GM18526 (cell line): ENCODE results near the gene TRIML1.

ENCODE experiments used
- POLR2A ChIP-seq: IDR thresholded peaks from 3 replicates; pipeline ENCODE4 v1.6.1; 2011; ENCODE audit not compliant: insufficient read length; ENCODE audit errors: extremely low read depth

Gene TRIML1, protein sequence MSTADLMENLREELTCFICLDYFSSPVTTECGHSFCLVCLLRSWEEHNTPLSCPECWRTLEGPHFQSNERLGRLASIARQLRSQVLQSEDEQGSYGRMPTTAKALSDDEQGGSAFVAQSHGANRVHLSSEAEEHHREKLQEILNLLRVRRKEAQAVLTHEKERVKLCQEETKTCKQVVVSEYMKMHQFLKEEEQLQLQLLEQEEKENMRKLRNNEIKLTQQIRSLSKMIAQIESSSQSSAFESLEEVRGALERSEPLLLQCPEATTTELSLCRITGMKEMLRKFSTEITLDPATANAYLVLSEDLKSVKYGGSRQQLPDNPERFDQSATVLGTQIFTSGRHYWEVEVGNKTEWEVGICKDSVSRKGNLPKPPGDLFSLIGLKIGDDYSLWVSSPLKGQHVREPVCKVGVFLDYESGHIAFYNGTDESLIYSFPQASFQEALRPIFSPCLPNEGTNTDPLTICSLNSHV

DNA sequence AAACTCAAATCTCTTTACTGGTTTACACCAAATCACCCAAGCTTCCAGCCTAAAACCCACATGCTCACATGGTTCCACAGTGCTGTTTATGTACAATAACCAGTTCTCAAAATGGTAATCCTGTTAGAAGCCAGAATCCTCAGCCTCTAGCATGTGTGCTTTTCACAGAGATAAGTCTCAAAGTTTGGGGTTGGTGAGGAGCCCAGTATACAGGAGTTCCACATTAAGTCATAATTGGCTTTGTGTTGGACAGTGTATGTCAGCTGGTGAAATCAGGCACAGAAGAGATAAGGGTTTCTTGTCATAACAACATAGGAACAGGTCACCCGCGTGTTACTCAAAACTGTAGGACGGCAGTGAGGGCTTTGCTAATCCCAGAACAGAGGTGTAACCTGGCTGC lies at the start of gene TRIML1:
TRIML1 (plus strand) TSS at position 301 of the 400 bp plus-strand sequence. CDS start 118 bp downstream, outside the sequence.
- TF ChIP-seq POLR2A, result no peak

- TF ChIP-seq POLR2A, result no peak
Observed at GRCh38 chr4:188092824-188093223, 46.4 kb upstream of the TRIML1 start.

GRCh38 chr4:188106454-188106853 lies 32.8 kb upstream of the TRIML1 start:
- TF ChIP-seq POLR2A, result no peak

DNA sequence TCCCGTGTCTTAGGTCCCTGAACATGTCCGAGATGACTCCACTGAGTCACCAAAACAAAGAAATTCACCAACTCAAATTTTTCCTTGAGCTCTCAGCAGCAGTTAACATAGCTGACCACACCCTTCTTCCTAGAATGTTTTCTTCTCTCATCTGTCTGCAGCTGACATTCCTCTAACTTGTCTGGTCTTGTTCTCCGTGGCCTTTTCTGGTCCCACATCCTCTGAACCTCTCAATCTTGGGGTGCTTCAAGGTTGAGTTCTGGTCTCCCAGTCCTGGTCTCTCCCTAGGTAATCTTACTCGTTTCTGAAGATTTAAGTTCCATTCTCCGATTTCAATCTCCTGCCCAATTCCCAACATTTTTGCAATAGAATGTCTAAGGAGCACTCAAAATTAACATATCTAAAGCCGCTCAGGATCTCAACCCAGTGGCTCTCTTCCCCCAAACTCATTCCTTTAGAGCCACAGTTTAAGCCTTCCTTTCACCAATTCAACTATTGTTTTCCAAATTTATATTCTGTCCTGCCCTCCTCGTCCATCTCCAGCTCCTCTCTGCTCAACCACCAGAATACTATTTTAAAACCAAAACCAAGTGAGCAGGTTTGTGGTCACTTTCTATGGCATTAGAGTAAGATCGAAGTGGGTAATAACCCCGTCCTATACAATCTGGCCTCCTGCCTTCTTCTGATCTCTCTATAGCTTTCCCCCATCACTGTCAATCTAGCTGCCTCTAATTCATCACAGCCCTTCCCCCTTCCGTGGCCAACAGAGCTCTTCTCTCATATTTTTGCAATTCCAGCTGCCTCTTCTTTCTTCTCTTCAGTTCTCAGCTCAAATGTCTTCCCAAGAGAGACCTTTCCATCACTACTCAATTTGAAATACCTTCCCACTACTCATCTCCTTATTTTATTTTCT lies 31.1 kb upstream of the TRIML1 start:
- TF ChIP-seq POLR2A, result no peak

DNA sequence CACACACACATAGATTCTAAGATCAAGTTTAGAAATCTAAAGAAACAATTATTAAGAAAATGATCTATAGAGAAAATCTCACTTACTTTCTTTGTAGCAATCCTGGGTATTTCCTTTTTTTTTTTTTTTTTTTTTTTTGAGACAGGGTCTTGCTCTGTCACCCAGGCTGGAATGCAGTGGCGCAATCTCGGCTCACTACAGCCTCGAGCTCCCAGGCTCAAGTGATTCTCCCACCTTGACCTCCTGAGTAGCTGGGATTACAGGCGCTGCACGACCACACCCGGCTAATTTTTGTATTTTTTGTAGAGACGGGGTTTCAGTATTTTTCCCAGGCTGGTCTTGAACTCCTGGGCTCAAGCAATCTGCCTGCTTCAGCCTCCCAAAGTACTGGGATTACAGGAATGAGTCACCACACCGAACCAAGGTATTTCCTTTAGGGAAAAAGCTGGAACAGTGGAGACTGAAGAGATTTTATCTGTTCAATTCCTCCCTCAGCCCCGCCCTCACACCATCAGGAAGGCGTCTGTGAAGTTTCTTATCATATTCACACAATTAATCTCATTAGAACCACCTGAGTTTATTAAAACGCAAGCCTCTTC lies 30.0 kb upstream of the TRIML1 start, which contains the start of gene TRIML2:
TRIML2 (minus strand) TSS at position 447 of the 599 bp plus-strand sequence. CDS start 4,235 bp downstream, outside the sequence.
- no peak for TF ChIP-seq POLR2A

DNA sequence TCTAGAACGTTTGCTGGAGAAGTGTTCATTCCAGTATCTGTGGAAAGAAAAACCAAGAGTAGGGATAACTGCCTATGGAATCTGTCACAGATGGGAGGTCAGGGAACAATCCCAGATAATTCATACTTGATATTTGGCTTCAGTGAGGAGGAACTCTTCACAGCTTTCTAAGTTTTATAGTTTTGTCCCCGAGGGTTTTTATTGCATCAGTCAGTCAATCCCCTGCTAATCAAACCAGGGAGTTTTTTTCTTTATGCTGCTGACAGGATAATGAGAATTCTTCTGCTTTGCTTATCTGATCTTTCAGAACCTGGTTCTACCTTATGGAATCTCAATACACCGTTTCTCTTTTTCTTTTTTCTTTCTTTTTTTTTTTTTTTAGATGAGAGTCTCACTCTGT lies 29.2 kb upstream of the TRIML1 start:
- TF ChIP-seq POLR2A, result no peak

DNA sequence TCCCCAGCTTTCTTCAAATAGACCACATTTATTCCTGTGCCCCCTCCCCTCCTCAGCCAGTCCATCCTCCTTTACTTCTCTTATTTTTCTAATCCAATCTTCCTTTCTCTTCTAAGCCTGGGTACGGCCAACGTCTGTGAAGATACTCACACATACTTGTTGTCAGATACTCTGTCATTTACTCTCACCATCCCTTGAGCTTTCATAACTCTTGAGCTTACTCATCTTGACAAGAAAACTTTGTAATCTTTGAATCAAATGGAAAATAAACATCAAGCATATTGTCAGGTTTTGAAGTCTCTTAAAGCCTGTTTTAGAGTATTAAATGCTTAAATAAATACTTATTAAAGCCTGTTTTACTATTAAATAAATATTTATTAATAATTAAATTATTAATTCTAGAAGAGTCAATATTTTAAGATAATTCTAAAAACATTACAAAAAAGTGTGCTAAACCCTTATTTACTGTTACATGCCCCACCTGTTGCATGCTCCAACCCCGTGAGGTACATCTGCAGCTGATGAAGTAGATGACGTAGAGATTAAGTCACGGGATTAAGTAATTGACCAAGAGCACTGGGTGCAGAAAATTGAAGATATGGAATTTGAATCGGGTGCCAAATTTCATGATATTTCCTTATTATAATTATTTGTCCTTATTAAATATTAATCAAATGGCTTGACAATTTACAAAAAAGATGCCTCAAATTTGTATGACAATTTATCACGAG lies 28.3 kb upstream of the TRIML1 start:
- TF ChIP-seq POLR2A, result no peak

GRCh38 chr4:188111955-188112354 lies 27.3 kb upstream of the TRIML1 start:
- TF ChIP-seq POLR2A, result no peak

- no peak for TF ChIP-seq POLR2A
Observed at GRCh38 chr4:188113156-188113555, 26.1 kb upstream of the TRIML1 start.

DNA sequence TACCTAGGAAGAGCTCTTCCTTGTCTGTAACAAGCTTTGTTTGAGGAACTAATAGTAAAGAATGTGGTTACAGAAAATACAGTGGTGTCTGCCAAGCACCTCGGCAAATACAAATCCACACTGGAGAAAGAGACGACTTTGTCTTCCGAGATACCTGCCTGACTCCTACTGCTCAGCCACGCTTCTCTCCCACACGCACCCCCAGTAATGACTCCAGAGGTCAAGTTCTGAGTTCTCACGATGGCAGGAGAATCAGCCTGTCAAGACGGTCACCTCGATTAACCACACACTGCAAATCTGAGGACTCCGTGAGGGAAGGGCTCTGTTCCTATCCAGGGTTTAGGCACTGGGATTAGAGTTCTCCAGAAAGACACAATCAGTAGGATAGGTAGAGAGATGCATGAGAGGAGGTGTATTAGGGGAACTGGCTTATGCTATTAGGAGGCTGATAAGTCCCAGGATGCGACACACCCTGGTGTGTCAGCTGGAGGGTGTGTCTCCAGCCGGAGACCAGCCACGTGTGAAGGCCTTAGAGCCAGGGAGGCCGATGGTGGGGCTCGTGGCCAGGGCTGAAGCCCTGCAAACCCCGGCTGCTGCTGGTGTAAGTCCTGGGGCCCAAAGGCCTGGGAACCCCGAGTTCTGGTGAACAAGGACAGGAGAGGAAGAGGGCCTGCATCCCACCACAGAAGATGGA lies 21.5 kb upstream of the TRIML1 start:
- no peak for TF ChIP-seq POLR2A

DNA sequence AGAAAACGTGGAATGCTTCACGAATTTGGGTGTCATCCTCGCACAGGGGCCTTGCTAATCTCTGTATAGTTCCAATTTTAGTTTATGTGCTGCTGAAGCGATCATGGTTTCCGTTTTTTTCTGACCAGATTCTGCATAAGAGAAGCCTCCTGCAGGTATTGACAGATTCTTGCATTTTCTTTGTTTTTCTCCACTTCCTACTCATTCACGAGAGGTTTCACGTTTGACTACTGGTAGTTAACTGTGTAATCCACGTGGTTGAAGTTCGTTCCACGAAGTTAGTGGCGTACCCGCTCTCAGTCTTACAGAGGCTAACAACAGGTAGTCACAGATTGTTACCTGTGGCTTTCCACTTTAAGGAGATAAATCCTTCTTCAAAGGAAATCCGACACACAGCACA lies 17.7 kb upstream of the TRIML1 start:
- TF ChIP-seq POLR2A, result no peak

DNA sequence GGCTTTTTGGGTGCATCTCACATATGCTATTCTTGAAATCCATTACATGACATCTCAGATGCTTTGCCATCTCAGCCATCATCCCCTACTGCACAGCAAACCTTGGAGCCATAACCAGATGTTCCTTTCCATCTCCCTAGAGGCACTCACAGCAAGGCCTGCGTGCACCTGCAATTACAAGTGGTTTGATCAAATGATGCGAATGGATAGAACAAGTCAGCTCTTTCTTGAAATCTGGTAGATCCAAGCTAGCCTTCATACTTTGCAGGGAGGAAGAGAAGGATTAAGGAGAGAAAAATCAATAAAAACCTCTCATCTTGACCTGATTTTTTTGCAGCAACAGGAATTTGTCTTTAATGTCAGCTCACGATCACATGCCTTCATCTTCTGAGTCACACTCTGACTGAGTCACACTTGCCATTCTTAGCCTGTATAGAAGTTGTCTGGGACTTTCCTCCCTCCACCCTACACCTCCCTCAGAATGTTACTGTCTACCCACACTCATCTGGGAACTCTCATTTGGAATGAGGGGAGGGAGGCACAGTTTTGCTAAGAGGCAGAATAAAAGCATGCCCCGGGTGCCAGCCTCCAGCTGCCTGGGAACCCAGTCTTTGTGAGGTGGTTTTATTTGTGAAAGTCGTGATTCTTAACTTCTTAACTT lies 11.9 kb upstream of the TRIML1 start:
- no peak for TF ChIP-seq POLR2A

GRCh38 chr4:188130355-188130754 lies 8.9 kb upstream of the TRIML1 start:
- TF ChIP-seq POLR2A, result no peak

- no peak for TF ChIP-seq POLR2A
Observed at GRCh38 chr4:188132232-188132631, 7.0 kb upstream of the TRIML1 start.

GRCh38 chr4:188138227-188138626 lies 1.0 kb upstream of the TRIML1 start:
- no peak for TF ChIP-seq POLR2A
